CD4-positive, alpha-beta T cell treated with Interleukin-4 for 4 hours (primary cell): Measurements from ENCODE around the gene CHD9.
"Not testable (repeated sequence)": the region's sequence is repeated elsewhere in the genome, so short reads cannot be mapped to it uniquely, and the experiment has no call there.

ENCODE experiments used
- DNase-seq: peaks from one replicate; pipeline ENCODE4 v3.0.0-alpha.2; 2020

The CHD9 gene

GRCh38 chr16:53285236-53285635 is 230.4 kb downstream of the CHD9 start:
- DNase-seq = no peak

GRCh38 chr16:53290520-53290919 is 235.7 kb downstream of the CHD9 start:
- no peak for DNase-seq

DNA sequence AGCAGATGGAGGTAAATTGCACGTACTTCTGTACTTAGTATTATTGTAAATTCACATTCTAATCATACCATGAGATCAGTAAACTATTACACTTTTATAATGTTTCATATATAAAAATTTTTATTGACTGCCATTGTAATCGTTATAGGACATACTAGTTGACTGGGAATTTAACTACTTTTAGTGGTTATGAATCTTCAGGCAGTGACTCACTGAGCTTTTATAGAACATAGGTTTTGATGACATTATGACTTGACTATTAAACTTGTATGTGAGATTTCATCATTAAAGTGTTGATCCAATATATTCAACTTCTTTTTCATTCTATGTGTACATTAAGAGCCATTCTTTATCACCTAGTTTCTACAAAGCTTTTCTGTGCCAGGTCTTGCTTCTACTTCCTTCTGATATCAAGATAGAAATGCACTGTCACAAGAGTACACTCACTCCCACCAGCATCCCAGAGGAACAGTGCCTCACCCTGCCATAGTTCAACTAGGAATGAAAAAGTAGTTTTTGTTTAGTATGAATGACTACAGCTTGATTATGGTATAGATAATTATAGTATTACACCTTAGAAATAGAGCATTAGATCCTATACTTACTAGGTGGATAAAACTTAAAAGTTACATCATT is 237.1 kb downstream of the CHD9 start:
- DNase-seq = no peak

- no peak for DNase-seq
Measured at GRCh38 chr16:53297477-53297876, 242.7 kb downstream of the CHD9 start.

- no peak for DNase-seq
Measured at GRCh38 chr16:53304334-53304733, 249.5 kb downstream of the CHD9 start.

DNA sequence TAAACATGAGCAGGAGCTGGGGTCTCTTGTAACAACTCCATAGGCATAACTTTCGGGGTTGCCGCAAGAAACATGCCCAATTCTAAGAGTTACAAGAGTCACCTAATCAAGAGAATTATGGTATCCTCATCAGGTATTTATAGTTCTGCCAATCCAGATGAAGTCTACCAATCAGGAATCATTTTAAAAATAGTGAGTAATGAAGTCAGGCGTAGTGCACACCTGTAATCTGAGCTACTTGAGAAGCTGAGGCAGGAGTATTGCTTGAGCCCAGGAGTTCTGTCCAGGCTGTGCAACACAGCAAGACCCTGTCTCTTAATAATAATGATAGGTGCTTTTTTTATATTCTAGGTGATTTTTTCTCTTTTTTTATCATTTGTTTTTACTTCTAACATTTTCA is 251.0 kb downstream of the CHD9 start:
- DNase-seq = no peak

- no peak for DNase-seq
Measured at GRCh38 chr16:53309457-53309856, 254.7 kb downstream of the CHD9 start.

- no peak for DNase-seq
Measured at GRCh38 chr16:53320992-53321391, 266.2 kb downstream of the CHD9 start.

- DNase-seq = no peak
Measured at GRCh38 chr16:53323924-53324323, 269.1 kb downstream of the CHD9 start.

DNA sequence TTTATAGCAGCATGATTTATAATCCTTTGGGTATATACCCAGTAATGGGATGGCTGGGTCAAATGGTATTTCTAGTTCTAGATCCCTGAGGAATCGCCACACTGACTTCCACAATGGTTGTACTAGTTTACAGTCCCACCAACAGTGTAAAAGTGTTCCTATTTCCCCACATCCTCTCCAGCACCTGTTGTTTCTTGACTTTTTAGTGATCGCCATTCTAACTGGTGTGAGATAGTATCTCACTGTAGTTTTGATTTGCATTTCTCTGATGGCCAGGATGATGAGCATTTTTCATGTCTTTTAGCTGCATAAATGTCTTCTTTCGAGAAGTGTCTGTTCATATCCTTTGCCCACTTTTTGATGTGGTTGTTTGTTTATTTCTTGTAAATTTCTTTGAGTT is 276.2 kb downstream of the CHD9 start:
- not testable (repeated sequence) for DNase-seq

DNA sequence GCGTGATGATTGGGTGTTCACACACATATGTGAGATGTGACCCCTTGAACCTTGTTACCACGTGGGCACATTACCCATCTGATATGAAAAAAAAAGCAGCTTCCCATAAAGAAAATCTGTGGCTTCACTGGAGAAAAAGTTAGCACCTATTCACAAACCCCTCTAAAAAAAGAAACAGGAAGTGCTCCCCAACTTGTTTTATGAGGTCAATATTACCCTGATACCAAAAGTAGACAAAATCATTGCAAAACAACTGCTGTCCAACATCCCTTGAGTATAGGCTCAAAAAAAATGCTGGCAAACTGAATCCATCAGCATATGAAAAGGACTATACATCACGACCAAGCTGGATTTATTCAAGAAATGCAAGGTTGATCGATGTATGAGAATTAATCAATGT is 279.8 kb downstream of the CHD9 start:
- no peak for DNase-seq

GRCh38 chr16:53337294-53337693 is 282.5 kb downstream of the CHD9 start:
- no peak for DNase-seq

GRCh38 chr16:53341792-53342191 is 287.0 kb downstream of the CHD9 start:
- DNase-seq = no peak

- no peak for DNase-seq
Measured at GRCh38 chr16:53355064-53355463, 300.3 kb downstream of the CHD9 start.

- no peak for DNase-seq
Measured at GRCh38 chr16:53356478-53357207, 301.9 kb downstream of the CHD9 start.

DNA sequence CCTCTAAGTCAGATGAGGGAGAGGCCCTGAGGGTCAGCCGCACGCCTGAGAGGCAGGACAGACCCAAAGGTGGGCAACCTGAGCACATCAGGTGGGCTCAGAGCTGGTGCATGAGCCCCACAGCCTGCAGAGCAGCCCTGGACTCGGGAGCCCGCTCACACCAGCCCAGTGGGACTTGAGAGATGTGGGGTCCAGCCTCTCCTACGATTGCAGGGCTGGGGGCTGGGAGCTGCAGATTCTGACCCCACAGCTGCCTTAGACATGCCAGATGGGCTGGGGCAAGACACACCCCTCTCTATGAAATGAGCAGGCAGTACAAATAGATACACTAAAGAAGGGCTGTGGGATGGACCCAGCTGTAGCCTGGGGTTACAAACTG is 302.4 kb downstream of the CHD9 start:
- no peak for DNase-seq

GRCh38 chr16:53357955-53358354 is 303.2 kb downstream of the CHD9 start:
- DNase-seq = no peak

- DNase-seq = no peak
Measured at GRCh38 chr16:53358884-53359283, 304.1 kb downstream of the CHD9 start.

- DNase-seq = no peak
Measured at GRCh38 chr16:53369921-53370320, 315.1 kb downstream of the CHD9 start.

DNA sequence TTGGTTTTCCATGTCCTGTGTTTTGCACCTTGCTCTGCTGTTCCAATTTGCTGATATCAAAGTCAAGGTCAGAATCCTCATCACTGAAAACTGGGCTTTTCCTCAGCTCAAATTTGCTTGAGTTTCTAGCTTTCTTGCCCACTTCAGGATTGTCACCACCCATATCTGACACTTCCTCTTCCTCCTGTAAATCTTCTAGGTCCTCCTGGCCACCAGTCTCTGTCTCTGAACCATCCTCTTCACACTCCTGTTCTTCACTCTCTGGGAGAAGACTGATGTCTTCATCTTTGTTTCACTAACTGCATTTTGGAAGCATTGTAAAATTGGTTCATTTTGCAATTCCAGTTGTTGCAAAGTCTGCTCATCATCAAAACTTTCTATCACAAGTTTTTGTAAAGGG is 316.0 kb downstream of the CHD9 start:
- no peak for DNase-seq

DNA sequence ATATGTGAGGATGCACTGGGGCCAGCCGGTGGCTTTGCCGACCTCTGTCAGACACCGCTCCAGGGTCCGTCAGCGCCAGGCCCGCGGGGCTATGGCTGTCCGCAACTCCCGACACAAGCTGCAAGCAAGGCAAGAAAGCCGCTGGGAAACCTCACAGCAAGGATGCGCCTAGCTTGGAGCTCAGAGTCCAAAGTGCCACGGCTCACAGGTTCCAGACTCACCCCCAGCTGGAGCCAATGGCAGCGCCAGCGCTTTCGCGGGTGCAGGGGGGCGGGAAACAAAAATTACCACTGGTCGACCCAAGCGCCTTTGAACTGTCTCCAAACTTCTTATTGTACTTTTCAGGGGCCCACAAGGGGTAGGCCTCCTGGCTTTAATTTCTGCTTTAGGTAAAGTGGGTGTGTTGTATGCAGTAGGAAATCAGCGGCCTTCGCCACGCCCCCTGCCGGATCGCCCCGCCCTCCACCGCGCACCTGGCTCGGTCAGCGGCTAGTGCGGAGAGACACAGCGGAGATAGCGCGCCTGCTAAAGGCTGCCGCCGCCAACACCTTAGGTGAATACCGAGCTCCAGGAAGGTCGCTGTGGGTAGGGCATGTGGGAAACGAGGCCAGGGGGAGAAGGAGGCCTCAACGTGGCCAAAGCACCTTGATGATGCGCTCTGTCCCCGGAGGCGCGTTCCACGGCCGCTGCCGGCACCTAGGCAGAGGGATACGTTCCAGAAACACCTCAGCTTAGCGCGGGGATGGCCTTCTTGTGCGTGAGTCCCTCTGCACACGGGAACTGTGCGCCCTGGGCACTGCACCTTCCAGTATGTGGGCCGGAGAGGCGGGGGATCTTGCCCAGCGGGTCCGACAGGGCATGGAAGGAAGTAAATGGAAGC is 318.4 kb downstream of the CHD9 start:
- peak; percentile 76 for DNase-seq

DNA sequence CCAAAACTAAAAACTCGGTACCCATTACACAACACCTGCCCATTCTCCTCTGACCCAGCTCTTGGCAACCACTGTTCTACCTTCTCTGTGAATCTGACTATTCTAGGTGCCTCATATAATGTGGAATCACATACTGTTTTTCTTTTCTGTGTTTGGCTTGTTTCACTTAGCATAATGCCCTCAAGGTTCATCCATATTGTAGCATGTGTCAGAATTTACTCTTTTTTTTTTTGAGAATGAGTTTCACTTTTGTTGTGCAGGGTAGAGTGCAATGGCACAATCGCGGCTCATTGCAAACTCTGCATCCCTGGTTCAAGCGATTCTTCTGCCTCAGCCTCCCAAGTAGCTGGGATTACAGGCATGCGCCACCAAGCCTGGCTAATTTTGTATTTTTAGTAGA is 320.0 kb downstream of the CHD9 start:
- DNase-seq = no peak

- DNase-seq = no peak
Measured at GRCh38 chr16:53378138-53378537, 323.3 kb downstream of the CHD9 start.
